Cerebellar nuclear complex (tissue), 1 donor: ENCODE data around the gene IL21.

Experiments
- DNase-seq, 2 experiments: peaks; one replicate each; lab custom pipeline; 2025; lab: John Stamatoyannopoulos, UW

The IL21 gene

GRCh38 chr4:122633211-122633610, 12.3 kb upstream of the IL21 start:
- no peak for DNase-seq

DNA sequence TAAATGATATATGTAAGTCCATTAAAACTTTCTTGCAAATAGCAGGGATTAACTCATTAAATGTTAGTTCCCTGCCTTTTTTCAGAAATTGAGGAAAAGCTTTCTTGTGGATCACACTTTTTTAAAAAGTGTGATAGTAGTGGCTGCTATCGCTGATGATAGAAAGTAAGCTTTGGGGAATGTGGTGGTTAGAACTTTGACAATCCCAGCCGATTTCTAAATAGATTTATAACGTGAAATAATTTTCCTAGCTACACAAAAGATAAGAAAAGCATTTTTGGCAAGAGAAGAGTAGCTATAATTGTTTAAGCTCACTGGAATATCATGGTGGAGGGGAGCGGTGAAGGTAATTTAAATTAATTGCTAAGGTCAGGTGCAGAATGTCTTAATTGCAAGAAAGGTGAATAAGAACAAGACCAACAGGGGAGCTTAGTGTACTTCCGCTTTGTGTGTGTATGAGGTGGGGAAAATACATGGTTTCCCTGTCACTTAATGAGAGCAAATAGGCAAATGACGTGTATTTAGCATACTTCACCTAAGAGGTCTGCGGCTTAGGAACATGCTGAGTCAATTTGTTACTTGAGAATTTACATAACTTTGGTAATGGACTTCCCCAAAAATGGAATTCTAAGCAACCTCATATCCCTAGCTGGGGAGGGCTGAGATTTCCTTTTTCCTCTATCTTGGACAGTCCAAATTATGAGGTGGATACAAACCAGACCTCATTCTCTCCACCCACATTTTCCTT, 11.7 kb upstream of the IL21 start:
- DNase-seq = no peak

- no peak for DNase-seq
These were observed 4.3 kb upstream of the IL21 start for GRCh38 chr4:122625156-122625555.

DNA sequence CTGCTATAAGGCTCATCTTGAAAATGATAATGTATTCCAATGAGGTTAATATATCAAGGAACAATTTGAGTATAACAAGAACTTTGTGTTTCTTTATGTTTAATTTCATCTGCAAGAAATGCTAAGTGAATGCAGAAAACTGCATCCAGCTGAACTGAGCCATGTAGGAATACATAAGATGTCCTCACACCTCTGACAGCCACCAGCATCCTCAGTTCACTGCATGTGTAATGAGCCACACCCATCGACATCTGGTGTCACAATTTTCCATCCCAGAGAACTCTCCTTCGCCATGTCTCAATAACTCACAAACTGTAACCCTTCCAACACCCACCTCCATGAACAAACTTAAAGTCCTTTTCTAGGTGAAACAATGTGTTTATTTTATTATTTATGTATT, 3.3 kb upstream of the IL21 start:
- no peak for DNase-seq

GRCh38 chr4:122623637-122624166, 2.8 kb upstream of the IL21 start:
- no peak for DNase-seq

GRCh38 chr4:122622400-122622799, 1.5 kb upstream of the IL21 start:
- no peak for DNase-seq

GRCh38 chr4:122619611-122620010, 1.3 kb downstream of the IL21 start:
- DNase-seq = no peak

DNA sequence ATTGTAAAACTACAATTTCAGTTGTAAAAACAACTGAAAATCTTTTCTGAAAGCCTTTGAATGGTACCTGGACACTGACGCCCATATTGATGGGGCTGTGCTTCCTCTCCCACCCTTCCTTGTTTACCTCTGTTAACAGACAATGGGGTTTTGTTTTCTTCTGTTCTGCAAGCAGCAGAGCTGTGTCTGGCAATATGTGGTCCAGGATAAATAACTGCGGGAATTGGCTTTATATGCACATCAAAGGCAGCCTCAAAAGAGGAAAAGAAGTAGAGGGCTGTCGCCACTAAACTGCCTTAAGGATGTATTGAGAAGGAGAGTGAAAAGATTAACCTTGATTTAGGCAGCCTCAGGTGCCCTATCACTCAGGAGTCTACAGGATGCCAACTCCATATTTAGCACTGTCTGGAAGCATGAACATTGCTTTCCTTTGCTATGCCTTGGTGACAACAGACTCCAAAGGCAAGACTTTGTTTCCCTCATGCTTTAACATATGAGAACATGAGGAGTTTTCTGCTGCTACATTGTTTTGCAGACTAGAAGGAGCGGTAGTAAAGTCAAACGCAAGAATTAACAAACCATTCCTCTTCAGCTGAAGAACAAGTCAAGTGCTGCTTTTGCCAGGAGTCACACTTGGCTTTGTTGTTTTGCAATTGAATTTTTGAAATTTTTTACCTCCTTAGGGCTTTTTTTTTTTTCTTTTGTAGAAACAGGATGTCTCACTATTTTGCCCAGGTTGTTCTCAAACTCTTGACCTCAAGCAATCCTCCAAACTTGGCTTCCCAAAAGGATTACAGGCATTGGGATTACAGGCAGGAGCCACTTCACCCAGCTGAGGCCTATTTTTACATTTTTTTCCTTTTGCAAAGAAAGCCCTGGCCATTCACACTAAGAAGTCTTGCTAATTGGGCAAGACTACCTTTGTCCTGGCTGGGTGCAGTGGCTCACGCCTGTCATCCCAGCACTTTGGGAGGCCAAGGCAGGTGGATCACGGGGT, 3.0 kb downstream of the IL21 start:
- no peak for DNase-seq

GRCh38 chr4:122616915-122617596, 3.8 kb downstream of the IL21 start:
- no peak for DNase-seq

DNA sequence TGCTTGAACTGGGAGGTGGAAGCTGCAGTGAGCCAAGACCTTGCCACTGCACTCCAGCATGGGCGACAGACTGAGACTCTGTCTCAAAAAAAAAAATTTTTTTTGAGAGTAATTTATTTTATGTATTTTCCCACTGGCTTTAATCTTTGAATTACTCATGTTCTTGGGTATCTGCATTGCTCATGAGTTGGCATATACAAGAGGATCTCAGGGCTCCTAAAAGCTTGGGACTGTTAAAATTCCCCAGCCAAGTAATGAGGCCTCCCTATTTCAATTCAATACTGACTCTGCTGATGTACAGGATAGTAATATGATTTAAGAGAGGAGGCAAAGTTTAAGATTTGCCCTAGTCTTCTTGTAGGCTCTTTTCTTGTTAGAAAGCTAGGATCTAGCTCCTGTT, 6.2 kb downstream of the IL21 start:
- no peak for DNase-seq

GRCh38 chr4:122612540-122612939, 8.3 kb downstream of the IL21 start:
- DNase-seq = no peak

- DNase-seq = no peak
These were observed 14.4 kb downstream of the IL21 start for GRCh38 chr4:122606364-122607043.

DNA sequence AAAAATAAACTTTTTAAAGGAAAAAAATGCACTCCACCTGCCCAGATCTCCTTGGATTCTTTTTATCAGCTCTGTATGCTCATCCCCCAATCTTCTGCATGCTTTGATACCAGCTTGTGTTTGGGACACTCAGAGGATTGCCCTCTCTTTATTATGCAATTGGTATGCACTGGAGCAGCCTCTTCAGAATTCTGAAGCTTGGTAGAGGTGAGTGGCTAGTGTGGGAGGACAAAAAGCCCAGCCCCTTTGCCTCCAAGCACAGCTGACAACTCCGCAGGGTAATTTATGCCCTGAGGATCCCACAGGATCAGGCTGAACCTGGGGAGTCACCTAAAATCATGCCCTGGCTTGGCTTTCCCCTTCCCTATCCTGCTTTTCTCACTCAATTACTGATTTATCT, 16.7 kb downstream of the IL21 start:
- DNase-seq = no peak

DNA sequence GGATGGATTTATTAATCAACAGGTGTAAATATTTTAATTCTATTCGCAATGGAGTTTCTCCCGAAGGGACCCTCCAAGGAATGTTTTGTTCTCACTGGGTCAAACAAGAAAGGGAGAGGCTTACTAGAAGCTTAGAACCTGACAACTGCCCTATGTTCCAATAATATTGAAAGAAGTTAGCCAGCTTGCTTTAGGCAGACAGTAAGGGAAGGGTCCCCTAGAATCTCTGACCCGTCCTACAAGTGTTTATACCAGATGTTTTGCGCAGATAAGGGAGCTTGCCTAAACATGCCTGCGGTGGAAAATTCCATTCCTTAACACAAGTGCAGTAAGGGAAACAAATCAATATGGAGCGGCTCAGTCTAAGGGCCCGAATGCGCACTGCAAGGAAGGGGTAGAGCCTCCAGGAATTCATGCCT, 17.7 kb downstream of the IL21 start:
- no peak for DNase-seq

- DNase-seq = no peak
These were observed 18.4 kb downstream of the IL21 start for GRCh38 chr4:122602277-122603142.

DNA sequence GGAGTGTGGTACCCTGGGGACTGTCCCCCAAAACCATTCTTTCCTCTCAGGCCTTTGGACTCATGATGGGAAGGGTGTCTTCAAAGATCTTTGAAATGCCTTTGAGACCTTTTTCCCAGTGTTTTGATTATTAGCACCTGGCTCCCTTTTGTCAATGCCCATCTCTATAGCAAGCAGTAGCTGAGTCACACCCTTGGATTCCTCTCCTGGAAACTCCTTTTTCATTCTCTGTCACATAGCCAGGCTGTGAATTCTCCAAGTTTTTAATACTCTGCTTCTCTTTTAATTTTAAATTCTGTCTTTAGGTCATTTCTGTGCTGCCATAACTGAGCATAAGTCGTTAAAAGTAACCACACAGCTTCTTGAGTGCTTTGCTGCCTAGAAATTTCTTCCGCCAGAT, 29.7 kb downstream of the IL21 start:
- DNase-seq = no peak

DNA sequence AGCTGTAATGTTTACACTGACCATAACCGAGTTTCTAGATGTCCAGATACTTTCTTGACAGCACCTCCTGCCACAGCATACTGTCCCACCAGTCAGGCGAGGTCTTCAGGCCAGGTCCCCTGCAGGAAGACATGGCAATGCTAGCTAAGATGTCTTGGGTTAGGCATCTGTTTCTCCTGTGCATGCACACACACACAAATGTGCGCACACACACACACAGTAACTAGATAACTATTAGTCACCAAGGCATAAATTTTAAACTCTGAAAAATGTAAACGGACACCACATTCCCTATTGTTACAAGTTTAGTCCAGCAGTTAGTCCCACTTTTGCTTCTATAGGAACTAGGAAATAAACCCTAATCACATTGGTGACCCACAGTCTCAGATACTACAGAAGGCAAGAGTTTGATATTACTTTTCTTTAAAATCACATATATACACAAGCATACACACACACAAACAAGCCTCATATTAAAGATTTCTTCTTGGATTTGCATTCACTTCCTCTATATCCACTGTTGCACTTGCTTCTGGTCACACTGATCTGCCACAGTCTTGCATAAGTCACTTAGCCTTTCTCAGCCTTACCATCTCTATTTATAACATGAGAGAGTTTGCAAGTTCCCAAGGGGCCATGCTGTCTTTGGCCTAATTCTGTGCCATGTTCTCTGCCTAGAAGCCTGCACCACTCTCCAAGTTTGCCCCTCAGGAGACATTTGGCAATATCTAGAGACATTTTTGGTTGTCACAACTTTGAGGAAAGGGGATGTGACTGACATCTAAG, 32.2 kb downstream of the IL21 start:
- no peak for DNase-seq

- no peak for DNase-seq
These were observed 36.3 kb downstream of the IL21 start for GRCh38 chr4:122584519-122584918.

- DNase-seq = no peak
These were observed 37.0 kb downstream of the IL21 start for GRCh38 chr4:122583906-122584305.
